GM21526 (cell line): ENCODE measurements around the gene DDX42.

Experiments
- ATAC-seq: cut with Tn5 transposase; IDR thresholded peaks from one replicate; pipeline ENCODE4 v1.9.1; 2021; ENCODE audit warnings: moderate library complexity; ENCODE audit not compliant: unreplicated experiment, low FRiP score

DDX42 gene

GRCh38 chr17:63774141-63774968 is at the start of gene DDX42:
DDX42 (plus strand) TSS chr17:63774170; CDS start chr17:63787050, 12,880 bp downstream.
- peak; percentile 5 for ATAC-seq

- ATAC-seq: no peak
Observed at GRCh38 chr17:63735691-63736090, 38.3 kb upstream of the DDX42 start.

GRCh38 chr17:63740464-63741142 is 33.4 kb upstream of the DDX42 start:
- ATAC-seq: no peak

GRCh38 chr17:63741143-63741407 is 32.9 kb upstream of the DDX42 start:
- peak; percentile 13 for ATAC-seq

GRCh38 chr17:63741408-63742173 is 32.4 kb upstream of the DDX42 start, which contains the start of gene STRADA:
STRADA (minus strand) TSS chr17:63741799; CDS start chr17:63728369, 13,430 bp downstream.
- ATAC-seq: peak; percentile 83

GRCh38 chr17:63751806-63752205 is 22.2 kb upstream of the DDX42 start:
- no peak for ATAC-seq

GRCh38 chr17:63752707-63753106 is 21.3 kb upstream of the DDX42 start:
- ATAC-seq: no peak

GRCh38 chr17:63753215-63753614 is 20.8 kb upstream of the DDX42 start:
- no peak for ATAC-seq

- ATAC-seq: no peak
Observed at GRCh38 chr17:63754046-63754445, 19.9 kb upstream of the DDX42 start.

GRCh38 chr17:63758428-63758827 is 15.5 kb upstream of the DDX42 start:
- ATAC-seq: no peak

- ATAC-seq: no peak
Observed at GRCh38 chr17:63760771-63761539, 13.0 kb upstream of the DDX42 start.

- ATAC-seq: no peak
Observed at GRCh38 chr17:63762161-63763078, 11.6 kb upstream of the DDX42 start.

- no peak for ATAC-seq
Observed at GRCh38 chr17:63764716-63765115, 9.3 kb upstream of the DDX42 start.

- no peak for ATAC-seq
Observed at GRCh38 chr17:63766754-63767153, 7.2 kb upstream of the DDX42 start.

GRCh38 chr17:63768433-63768832 is 5.5 kb upstream of the DDX42 start:
- ATAC-seq: no peak

GRCh38 chr17:63772801-63773271 is 1.1 kb upstream of the DDX42 start:
- no peak for ATAC-seq

- peak; percentile 77 for ATAC-seq
Observed at GRCh38 chr17:63773272-63774140, 464 bp upstream of the DDX42 start, which contains the start of gene CCDC47. CCDC47 (minus strand) TSS chr17:63773597; CDS start chr17:63766175, 7,422 bp downstream.

GRCh38 chr17:63774969-63775265 is 947 bp downstream of the DDX42 start:
- no peak for ATAC-seq
